Measurements from ENCODE around the gene FBXO46. TPM values are rescaled to one million over a fixed set of nuclear protein-coding genes. Genes with fewer than 3 reads are reported as not detected.
A peak's percentile ranks its signal among the peaks of the same experiment; 100 is the strongest.

The FBXO46 gene
- total and polyA plus RNA-seq, 2 of the 13 experiments (the other 11 are each of a cell fraction or from before 2014, with no cell fraction given): 6.2 to 6.4 TPM

DNA sequence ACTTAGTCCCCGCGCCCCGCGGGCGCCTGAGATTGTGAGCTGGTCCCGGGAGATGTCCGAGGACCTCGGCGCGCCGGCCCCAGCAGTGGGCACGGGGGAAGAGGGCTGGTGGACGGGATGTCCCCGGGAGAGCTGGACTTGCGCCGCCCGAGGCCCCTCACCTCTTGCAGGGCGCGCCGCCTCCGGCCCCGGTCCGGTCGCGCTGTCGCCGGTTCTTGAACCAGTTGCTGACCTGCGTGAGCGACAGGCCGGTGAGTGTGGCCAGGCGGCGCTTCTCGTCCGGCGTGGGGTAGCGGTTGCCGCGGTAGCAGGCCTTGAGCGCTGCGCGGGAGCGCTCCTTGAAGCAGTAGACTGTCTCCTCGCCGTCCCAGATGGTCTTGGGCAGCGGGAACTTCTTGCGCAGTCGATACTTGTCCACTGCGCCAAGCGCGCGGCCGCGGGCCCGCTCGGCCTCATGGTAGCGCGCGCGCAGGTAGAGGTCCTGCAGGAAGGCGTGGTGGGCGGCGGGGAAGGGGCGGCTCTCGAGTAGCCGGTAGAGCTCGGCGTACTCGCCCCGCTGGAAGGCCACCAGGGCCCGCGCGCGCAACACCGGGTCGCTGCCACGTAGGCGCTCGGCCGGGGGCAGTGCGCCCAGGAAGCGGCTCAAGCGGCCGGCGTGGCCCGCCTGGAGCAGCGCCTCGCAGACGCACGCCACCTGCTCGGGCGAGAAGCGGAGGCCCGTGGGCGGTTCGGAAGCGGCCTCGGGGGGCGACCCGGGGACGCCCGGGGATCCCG, 37.4 kb upstream of the FBXO46 start (continued):
- TF ChIP-seq ZNF567 (CRISPR knock-in tag; IDR thresholded peaks at IDR 0.05; ENCODE audit: borderline replicate concordance): no peak
- no peak; the same call in 1 of the 2 replicates for TF ChIP-seq ARNT2 (CRISPR knock-in tag; IDR thresholded peaks at IDR 0.05; ENCODE audit: low read depth)
- no peak for TF ChIP-seq PCBP1 (IDR thresholded peaks at IDR 0.05; ENCODE audit: borderline replicate concordance, low read depth, low read length)
- no peak for TF ChIP-seq JARID2 (CRISPR knock-in tag; IDR thresholded peaks at IDR 0.05; ENCODE audit: insufficient replicate concordance)
- peak; percentile 54; the same call in 1 of the 2 replicates for TF ChIP-seq ZMAT3 (CRISPR knock-in tag; conservative IDR thresholded peaks at IDR 0.05)
- TF ChIP-seq GTF3A (CRISPR knock-in tag; conservative IDR thresholded peaks at IDR 0.05): no peak
- no peak for TF ChIP-seq ONECUT2 (CRISPR knock-in tag; IDR thresholded peaks at IDR 0.05)
- TF ChIP-seq, protein P1, sequence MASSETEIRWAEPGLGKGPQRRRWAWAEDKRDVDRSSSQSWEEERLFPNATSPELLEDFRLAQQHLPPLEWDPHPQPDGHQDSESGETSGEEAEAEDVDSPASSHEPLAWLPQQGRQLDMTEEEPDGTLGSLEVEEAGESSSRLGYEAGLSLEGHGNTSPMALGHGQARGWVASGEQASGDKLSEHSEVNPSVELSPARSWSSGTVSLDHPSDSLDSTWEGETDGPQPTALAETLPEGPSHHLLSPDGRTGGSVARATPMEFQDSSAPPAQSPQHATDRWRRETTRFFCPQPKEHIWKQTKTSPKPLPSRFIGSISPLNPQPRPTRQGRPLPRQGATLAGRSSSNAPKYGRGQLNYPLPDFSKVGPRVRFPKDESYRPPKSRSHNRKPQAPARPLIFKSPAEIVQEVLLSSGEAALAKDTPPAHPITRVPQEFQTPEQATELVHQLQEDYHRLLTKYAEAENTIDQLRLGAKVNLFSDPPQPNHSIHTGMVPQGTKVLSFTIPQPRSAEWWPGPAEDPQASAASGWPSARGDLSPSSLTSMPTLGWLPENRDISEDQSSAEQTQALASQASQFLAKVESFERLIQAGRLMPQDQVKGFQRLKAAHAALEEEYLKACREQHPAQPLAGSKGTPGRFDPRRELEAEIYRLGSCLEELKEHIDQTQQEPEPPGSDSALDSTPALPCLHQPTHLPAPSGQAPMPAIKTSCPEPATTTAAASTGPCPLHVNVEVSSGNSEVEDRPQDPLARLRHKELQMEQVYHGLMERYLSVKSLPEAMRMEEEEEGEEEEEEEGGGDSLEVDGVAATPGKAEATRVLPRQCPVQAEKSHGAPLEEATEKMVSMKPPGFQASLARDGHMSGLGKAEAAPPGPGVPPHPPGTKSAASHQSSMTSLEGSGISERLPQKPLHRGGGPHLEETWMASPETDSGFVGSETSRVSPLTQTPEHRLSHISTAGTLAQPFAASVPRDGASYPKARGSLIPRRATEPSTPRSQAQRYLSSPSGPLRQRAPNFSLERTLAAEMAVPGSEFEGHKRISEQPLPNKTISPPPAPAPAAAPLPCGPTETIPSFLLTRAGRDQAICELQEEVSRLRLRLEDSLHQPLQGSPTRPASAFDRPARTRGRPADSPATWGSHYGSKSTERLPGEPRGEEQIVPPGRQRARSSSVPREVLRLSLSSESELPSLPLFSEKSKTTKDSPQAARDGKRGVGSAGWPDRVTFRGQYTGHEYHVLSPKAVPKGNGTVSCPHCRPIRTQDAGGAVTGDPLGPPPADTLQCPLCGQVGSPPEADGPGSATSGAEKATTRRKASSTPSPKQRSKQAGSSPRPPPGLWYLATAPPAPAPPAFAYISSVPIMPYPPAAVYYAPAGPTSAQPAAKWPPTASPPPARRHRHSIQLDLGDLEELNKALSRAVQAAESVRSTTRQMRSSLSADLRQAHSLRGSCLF (CRISPR knock-in tag; IDR thresholded peaks at IDR 0.05; ENCODE audit: borderline replicate concordance): no peak
- TF ChIP-seq ZNF644 (CRISPR knock-in tag; IDR thresholded peaks at IDR 0.05; ENCODE audit: low read depth): no peak
- no peak for TF ChIP-seq ZNF549 (CRISPR knock-in tag; IDR thresholded peaks at IDR 0.05)
- no peak for TF ChIP-seq ZNF282 (IDR thresholded peaks at IDR 0.05; ENCODE audit: partially characterized antibody)
- peak; percentile 48; the same call in 1 of the 2 replicates for TF ChIP-seq ZBTB20 (CRISPR knock-in tag; IDR thresholded peaks at IDR 0.05; ENCODE audit: borderline replicate concordance, low read depth)
- peak; percentile 57; the same call in 1 of the 2 replicates for TF ChIP-seq ZC3H13 (CRISPR knock-in tag; IDR thresholded peaks at IDR 0.05)
- TF ChIP-seq, protein P2, sequence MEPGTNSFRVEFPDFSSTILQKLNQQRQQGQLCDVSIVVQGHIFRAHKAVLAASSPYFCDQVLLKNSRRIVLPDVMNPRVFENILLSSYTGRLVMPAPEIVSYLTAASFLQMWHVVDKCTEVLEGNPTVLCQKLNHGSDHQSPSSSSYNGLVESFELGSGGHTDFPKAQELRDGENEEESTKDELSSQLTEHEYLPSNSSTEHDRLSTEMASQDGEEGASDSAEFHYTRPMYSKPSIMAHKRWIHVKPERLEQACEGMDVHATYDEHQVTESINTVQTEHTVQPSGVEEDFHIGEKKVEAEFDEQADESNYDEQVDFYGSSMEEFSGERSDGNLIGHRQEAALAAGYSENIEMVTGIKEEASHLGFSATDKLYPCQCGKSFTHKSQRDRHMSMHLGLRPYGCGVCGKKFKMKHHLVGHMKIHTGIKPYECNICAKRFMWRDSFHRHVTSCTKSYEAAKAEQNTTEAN (CRISPR knock-in tag; conservative IDR thresholded peaks at IDR 0.05): no peak
- TF ChIP-seq, protein P3, sequence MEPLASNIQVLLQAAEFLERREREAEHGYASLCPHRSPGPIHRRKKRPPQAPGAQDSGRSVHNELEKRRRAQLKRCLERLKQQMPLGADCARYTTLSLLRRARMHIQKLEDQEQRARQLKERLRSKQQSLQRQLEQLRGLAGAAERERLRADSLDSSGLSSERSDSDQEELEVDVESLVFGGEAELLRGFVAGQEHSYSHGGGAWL (CRISPR knock-in tag; IDR thresholded peaks at IDR 0.05): peak; percentile 58; the same call in 1 of the 2 replicates
- TF ChIP-seq, protein P4, sequence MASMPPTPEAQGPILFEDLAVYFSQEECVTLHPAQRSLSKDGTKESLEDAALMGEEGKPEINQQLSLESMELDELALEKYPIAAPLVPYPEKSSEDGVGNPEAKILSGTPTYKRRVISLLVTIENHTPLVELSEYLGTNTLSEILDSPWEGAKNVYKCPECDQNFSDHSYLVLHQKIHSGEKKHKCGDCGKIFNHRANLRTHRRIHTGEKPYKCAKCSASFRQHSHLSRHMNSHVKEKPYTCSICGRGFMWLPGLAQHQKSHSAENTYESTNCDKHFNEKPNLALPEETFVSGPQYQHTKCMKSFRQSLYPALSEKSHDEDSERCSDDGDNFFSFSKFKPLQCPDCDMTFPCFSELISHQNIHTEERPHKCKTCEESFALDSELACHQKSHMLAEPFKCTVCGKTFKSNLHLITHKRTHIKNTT (CRISPR knock-in tag; IDR thresholded peaks at IDR 0.05): no peak
- no peak for TF ChIP-seq MED13 (CRISPR knock-in tag; IDR thresholded peaks at IDR 0.05)
- TF ChIP-seq, protein P5, sequence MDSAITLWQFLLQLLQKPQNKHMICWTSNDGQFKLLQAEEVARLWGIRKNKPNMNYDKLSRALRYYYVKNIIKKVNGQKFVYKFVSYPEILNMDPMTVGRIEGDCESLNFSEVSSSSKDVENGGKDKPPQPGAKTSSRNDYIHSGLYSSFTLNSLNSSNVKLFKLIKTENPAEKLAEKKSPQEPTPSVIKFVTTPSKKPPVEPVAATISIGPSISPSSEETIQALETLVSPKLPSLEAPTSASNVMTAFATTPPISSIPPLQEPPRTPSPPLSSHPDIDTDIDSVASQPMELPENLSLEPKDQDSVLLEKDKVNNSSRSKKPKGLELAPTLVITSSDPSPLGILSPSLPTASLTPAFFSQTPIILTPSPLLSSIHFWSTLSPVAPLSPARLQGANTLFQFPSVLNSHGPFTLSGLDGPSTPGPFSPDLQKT (CRISPR knock-in tag; IDR thresholded peaks at IDR 0.05; ENCODE audit: borderline replicate concordance): no peak
- 0 out of 2 replicates have a peak, but pooled peaks have one; percentile 45 for TF ChIP-seq KDM5B (CRISPR knock-in tag; IDR thresholded peaks at IDR 0.05; ENCODE audit: borderline replicate concordance)
